OCI-LY1 (cell line): ENCODE results near the gene ANKRD11.

ENCODE experiments used
- H2AFZ ChIP-seq: fragments of 200-600 bp; sonication (generic), shearing (Covaris generic); 2 replicates; pipeline ENCODE4 v1.6.0; 2014; ENCODE audit warnings: antibody characterized with exemption, mild to moderate bottlenecking, low read length
- H3F3A ChIP-seq: fragments of 200-600 bp; sonication (generic), shearing (Covaris generic); 2 replicates; pipeline ENCODE4 v1.6.0; 2014; ENCODE audit warnings: mild to moderate bottlenecking, antibody characterized with exemption, low read length, moderate library complexity; ENCODE audit not compliant: insufficient read depth
- H3K27ac ChIP-seq: fragments of 200-600 bp; sonication (generic); 2 replicates; pipeline ENCODE4 v1.5.1; 2014; ENCODE audit warnings: low read length, mixed run types, mild to moderate bottlenecking, low read depth; ENCODE audit not compliant: poor library complexity, severe bottlenecking
- H3K27me3 ChIP-seq: fragments of 200-600 bp; sonication (generic); 2 replicates; pipeline ENCODE4 v1.6.0; 2014; ENCODE audit warnings: antibody characterized with exemption, mild to moderate bottlenecking, low read length, moderate library complexity; ENCODE audit not compliant: insufficient read depth
- H3K36me3 ChIP-seq: fragments of 200-600 bp; sonication (generic); 2 replicates; pipeline ENCODE4 v1.6.1; 2014; ENCODE audit warnings: mild to moderate bottlenecking, antibody characterized with exemption, low read length, moderate library complexity, mixed read lengths; ENCODE audit not compliant: insufficient read depth
- H3K4me1 ChIP-seq: fragments of 200-600 bp; sonication (generic); 2 replicates; pipeline ENCODE4 v1.5.1; 2014; ENCODE audit warnings: mild to moderate bottlenecking, low read length, moderate library complexity; ENCODE audit not compliant: insufficient read depth, severe bottlenecking
- H3K4me2 ChIP-seq: fragments of 200-600 bp; sonication (generic), shearing (Covaris generic); 2 replicates; pipeline ENCODE4 v1.6.1; 2014; ENCODE audit warnings: low read length
- H3K4me3 ChIP-seq: fragments of 200-600 bp; sonication (generic); 2 replicates; pipeline ENCODE4 v1.5.1; 2014; ENCODE audit warnings: low read length, low read depth, mild to moderate bottlenecking, mixed read lengths; ENCODE audit not compliant: poor library complexity, severe bottlenecking
- H3K79me2 ChIP-seq: fragments of 200-600 bp; shearing (Covaris generic); 2 replicates; pipeline ENCODE4 v1.6.1; 2016; ENCODE audit warnings: mixed run types, low read length, mixed read lengths; ENCODE audit not compliant: insufficient read depth
- H3K9ac ChIP-seq: fragments of 200-600 bp; sonication (generic), shearing (Covaris generic); 2 replicates; pipeline ENCODE4 v1.6.1; 2014; ENCODE audit warnings: mild to moderate bottlenecking, low read length, mixed read lengths
- H3K9me2 ChIP-seq: fragments of 200-600 bp; sonication (generic), shearing (Covaris generic); 2 replicates; pipeline ENCODE4 v1.6.1; 2014; ENCODE audit warnings: low read depth, mild to moderate bottlenecking, low read length, mixed read lengths
- H3K9me3 ChIP-seq: fragments of 200-600 bp; shearing (Covaris generic); 2 replicates; pipeline ENCODE4 v1.6.1; 2014; ENCODE audit warnings: low read length, mixed read lengths
- H4K20me1 ChIP-seq: fragments of 200-600 bp; sonication (generic), shearing (Covaris generic); 2 replicates; pipeline ENCODE4 v1.6.0; 2016; ENCODE audit warnings: mild to moderate bottlenecking, low read length; ENCODE audit not compliant: insufficient read depth
- CTCF ChIP-seq: fragments of 200-600 bp; sonication (generic), shearing (Covaris generic); IDR thresholded peaks from 2 replicates; pipeline ENCODE4 v1.5.1; 2017; ENCODE audit warnings: mild to moderate bottlenecking, antibody characterized with exemption, low read length, moderate library complexity, mixed read lengths
- EZH2 ChIP-seq: fragments of 200-600 bp; sonication (generic), shearing (Covaris generic); IDR thresholded peaks from 2 replicates; pipeline ENCODE4 v1.8.0; 2017; ENCODE audit warnings: borderline replicate concordance, mixed run types, mild to moderate bottlenecking, antibody characterized with exemption, low read length, moderate library complexity, mixed read lengths

Gene ANKRD11

GRCh38 chr16:89511374-89511773 lies 21.0 kb upstream of the ANKRD11 start:
- no peaks in the 10 kb centered on the region for H3K27me3 ChIP-seq
- no peaks in the 10 kb centered on the region for H3K9me2 ChIP-seq
- H4K20me1 ChIP-seq, result no peaks in the 10 kb centered on the region
- peak overlapping the region; percentile 64 for H3K27ac ChIP-seq
- peaks cover 50% of the 10 kb centered on the region for H3K36me3 ChIP-seq
- no peak overlapping the region for H3K4me3 ChIP-seq
- H3K9me3 ChIP-seq, result no peaks in the 10 kb centered on the region
- H3K4me1 ChIP-seq, result peaks cover 36% of the 10 kb centered on the region
- H3F3A ChIP-seq, result no peaks in the 10 kb centered on the region
- no peak for TF ChIP-seq EZH2
- no peak for TF ChIP-seq CTCF
- no peak overlapping the region for H3K9ac ChIP-seq
- H2AFZ ChIP-seq, result no peak overlapping the region
- H3K79me2 ChIP-seq, result peaks cover 14% of the 10 kb centered on the region
- H3K4me2 ChIP-seq, result no peak overlapping the region

- Histone ChIP-seq H3K4me1 (peaks cover 45% of the 10 kb centered on the region), H3K9me3 (no peaks in the 10 kb centered on the region), H2AFZ (no peak overlapping the region), H3F3A (no peaks in the 10 kb centered on the region), H3K9me2 (no peaks in the 10 kb centered on the region), H3K27ac (peak overlapping the region; percentile 64), H3K4me2 (peak overlapping the region; percentile 42; the same call in 1 of the 2 replicates), H4K20me1 (no peaks in the 10 kb centered on the region), H3K79me2 (peaks cover 14% of the 10 kb centered on the region), H3K36me3 (peaks cover 43% of the 10 kb centered on the region), H3K4me3 (peak overlapping the region; percentile 17), H3K27me3 (no peaks in the 10 kb centered on the region), H3K9ac (peak overlapping the region; percentile 30; the same call in 1 of the 2 replicates)
- TF ChIP-seq CTCF (no peak), EZH2 (no peak)
Measured at GRCh38 chr16:89510526-89510925, 20.2 kb upstream of the ANKRD11 start.

GRCh38 chr16:89507834-89508590 lies 17.7 kb upstream of the ANKRD11 start, which contains the start of gene SPG7:
Gene SPG7, plus strand, starts transcription at chr16:89508403. Its CDS starts 15 bp downstream, at chr16:89508418.
- Histone ChIP-seq H3K4me2 (peak within 1 kb of the TSS; percentile 72), H3K27ac (peak within 1 kb of the TSS; percentile 83), H3K36me3 (peaks cover 26% of the 10 kb centered on the region), H3K4me1 (peaks cover 52% of the 10 kb centered on the region), H3K79me2 (peaks cover 14% of the 10 kb centered on the region), H3K4me3 (peak within 1 kb of the TSS; percentile 88), H2AFZ (no peak within 1 kb of the TSS), H3K27me3 (no peaks in the 10 kb centered on the region), H3K9me2 (no peaks in the 10 kb centered on the region), H3K9me3 (no peaks in the 10 kb centered on the region), H3K9ac (peak within 1 kb of the TSS; percentile 90), H3F3A (no peaks in the 10 kb centered on the region), H4K20me1 (no peaks in the 10 kb centered on the region)
- TF ChIP-seq CTCF, result no peak
- no peak for TF ChIP-seq EZH2
